GM12865 (cell line): ENCODE data around the gene AIP.
A peak's percentile ranks its signal among the peaks of the same experiment; 100 is the strongest.

Experiments
- DNase-seq: peaks from one replicate; pipeline ENCODE4 v3.0.0; 2010; ENCODE audit warnings: low read depth
- H3K4me3 ChIP-seq: 2 replicates; pipeline ENCODE4 v1.5.1; 2011; ENCODE audit warnings: mild to moderate bottlenecking, low read depth, low read length, control low read depth
- CTCF ChIP-seq: IDR thresholded peaks from 2 replicates; pipeline ENCODE4 v1.5.1; 2011; ENCODE audit warnings: low read length, control low read depth, low read depth, inconsistent platforms; ENCODE audit not compliant: insufficient read depth; ENCODE audit errors: missing control alignments

The AIP gene

GRCh38 chr11:67440229-67441097 lies 42.4 kb upstream of the AIP start:
- no peak overlapping the region for H3K4me3 ChIP-seq
- TF ChIP-seq CTCF, result no peak
- DNase-seq, result no peak

- no peak for TF ChIP-seq CTCF
- no peak overlapping the region for H3K4me3 ChIP-seq
- no peak for DNase-seq
These were observed 41.7 kb upstream of the AIP start for GRCh38 chr11:67441098-67441563.

DNA sequence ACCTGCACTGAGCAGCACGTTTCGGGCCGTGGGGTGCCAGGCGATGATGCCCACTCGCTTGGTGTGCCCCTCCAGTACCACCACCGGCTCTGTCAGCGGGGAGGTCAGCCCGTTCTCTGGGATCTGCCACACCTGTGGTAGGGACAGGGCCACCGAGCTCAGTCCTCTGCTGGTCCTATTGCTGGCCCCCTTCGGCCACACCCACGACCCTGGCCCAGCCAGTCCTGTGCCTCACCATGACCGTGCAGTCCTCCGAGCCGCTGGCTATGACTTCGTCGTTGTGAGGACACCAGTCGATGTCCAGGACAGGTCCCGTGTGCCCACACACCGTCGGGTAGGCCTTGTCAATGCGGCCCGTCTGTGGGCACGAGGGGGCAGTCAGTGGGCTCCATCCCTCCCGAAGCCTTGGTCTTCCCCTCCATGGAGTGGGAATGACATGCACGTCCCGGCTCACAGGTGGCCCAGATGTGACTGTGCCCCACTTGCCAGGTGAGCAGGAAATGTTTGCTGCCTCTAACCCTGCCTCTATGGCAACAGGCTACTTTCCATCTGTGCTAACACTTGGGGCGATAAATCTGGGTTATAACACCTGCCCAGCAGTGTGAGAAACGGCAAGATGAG lies 41.0 kb upstream of the AIP start:
- DNase-seq, result no peak
- no peak overlapping the region for H3K4me3 ChIP-seq
- TF ChIP-seq CTCF, result no peak

DNA sequence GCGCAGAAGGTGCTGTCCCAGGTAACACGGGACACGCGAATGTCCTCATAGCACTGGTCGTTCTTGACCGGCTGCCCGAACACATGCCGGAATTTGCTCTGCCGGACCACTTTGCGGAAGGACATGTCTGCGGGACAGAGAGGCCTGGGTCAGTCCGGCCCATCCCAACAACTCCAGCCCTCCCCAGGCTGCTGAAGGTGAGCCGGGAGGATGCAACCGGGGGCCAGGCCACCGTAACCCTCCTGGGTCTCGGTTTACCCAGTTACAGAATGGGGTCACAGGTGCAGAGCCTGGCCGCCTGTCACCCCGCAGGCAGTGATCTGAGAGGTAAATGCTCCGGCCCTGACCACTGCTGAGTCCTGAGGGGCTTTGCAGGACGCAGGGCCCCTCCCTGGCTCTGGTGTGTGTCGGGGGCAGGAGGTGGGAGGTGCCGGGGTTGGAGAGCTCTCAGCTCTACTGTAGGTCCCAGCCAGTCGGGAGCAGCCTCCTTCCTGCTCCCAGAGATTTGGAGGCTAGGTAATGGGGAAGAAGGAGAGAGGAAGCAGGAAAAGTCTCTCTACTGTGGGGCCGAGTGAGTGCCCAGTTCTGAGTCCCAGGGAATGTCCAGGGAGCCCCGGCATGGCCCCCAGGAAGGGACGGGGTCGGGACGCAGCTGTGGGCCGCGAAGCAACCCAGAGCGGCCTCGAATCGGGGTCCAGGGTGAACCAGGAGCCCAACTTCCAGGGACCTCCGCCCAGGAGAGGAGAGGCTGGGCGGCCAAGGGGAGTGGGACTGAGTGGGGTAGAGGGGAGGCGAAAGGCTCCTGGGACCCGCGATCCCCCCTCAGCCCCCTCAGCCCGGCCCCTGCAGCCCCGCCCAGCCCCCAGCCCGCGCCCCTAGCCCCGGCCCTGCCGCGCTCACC lies 40.1 kb upstream of the AIP start:
- DNase-seq, result no peak
- H3K4me3 ChIP-seq, result peak overlapping the region; percentile 48
- TF ChIP-seq CTCF, result no peak

DNA sequence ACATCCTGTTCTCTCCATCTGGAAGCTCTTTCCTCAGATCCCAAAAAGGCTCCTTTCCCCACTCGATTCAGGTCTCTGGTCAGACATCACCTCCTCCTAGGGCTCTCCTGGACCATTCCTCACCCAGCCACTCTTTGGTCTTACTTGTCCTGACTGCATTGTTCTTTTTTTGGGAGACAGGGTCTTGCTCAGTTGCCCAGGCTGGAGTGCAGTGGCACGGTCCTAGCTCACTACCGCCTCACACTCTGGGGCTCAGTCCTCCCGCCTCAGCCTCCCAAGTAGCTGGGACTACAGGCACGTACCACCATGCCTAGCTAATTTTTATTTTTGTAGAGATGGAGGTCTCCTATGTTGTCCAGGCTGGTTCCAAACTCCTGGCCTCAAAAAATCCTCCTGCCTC lies 37.3 kb upstream of the AIP start:
- no peak for TF ChIP-seq CTCF
- no peak for DNase-seq
- H3K4me3 ChIP-seq, result peak overlapping the region; percentile 48

DNA sequence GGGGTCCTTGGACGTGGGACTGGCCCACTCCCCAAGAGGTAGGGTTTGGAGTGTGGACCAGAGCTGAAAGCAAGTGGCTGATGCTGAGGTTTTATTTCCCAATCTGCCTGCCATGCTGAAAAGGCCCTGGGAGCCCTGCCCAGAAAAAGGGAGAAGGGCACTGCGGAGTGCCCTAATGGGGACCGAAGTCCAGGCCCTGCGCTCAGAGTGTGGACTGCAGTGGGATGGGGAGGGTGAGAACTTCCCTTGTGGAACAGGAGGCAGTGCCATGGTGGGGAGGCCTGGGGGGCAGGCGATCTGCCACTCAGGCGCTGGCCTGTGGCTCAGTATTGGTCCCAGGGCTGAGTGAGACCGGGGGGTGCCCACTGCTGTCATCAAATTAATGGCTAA lies 34.6 kb upstream of the AIP start:
- no peak for TF ChIP-seq CTCF
- DNase-seq, result no peak

More for the DNA sequence above, 34.6 kb upstream of the AIP start:
- H3K4me3 ChIP-seq, result no peak overlapping the region
